HG02571 (cell line): ENCODE data around the gene PCDH1.
"Not testable (repeated sequence)": the region's sequence is repeated elsewhere in the genome, so short reads cannot be mapped to it uniquely, and the experiment has no call there.

Experiments
- ATAC-seq: cut with Tn5 transposase; IDR thresholded peaks from one replicate; pipeline ENCODE4 v1.9.1; 2021; ENCODE audit warnings: mild to moderate bottlenecking, moderate library complexity; ENCODE audit not compliant: unreplicated experiment

Gene PCDH1

DNA sequence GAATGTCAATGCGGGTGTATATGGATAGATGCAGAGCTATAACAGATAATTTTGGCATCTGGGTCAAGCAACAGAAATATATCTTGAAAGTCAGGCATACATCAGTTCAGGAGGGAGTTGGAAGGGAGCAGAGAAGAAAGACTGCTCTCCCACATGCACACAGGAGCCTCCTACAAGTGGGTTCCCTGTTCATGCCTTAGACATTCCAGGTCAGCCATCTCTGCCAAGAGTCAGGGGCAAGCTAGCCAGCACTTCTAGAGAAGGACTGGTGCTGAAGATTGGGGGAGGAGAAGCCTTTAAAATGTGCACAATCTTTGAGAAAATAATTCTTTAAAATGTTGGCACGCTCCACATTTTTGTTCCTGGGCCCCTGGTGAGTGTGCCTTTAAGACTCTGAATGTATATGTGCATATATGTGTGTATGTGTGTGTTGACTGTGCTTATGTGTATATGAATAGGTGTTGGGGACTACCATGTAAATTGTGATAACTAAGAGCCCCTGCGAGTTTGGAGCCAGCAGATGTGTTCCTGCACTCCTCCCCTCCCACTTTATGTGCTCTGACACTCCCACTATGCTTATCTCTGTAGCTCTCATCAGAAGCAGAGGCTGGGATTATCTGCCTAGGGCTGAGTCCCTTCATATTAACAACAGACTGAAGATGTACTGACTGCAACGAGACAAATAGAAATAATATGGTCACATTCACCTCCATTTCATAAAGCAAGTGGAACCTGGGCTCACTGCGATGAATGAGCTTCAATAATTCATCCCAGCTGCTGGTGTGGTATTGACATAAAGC is 24.0 kb upstream of the PCDH1 start:
- ATAC-seq: no peak

DNA sequence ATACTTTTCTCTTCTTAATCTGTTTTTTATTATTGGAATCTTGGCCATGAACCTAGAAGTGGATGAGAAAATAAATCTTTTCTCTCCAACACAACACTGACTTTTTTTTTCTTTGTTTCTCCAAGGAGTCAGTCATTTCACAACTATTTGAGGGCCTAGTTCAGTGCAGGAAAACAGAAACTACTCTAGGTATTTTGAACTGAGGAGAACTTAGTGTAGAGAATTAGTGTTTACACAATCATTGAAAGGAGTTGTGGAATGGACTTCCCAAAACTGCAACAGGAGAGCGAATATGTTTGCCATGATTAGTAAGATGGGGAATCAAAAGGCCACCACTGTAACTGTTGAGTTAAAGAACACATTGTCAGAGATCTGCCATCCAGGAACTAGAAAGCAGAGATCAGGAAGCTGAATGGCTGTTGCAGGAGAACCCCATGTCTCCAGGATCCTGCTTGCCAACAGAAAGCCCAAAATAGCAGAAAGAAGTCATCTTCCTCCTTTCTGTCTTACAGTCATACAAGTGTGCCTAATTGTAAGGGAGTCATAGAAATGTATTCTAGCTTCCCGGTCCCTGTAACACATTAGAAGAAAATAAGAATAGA is 20.3 kb upstream of the PCDH1 start:
- ATAC-seq: no peak

DNA sequence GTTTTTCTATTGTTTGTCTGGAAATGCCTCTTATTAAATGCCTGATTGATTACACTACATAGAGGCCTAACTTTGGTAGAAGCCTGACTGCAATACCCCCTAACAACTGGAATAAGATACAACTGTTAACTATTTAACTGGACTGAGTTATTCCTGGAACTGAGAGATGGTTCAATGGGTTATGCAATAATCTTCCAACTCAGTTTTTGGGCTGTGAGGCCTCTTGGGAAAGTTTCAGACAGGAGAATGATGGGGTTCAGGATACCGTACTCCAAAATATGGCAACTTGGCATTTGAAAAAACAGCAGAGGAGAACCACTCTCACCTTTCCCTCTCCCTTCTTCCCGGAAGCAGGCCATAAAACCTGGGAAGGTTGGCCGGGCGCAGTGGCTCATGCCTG is 19.2 kb upstream of the PCDH1 start:
- ATAC-seq: no peak

DNA sequence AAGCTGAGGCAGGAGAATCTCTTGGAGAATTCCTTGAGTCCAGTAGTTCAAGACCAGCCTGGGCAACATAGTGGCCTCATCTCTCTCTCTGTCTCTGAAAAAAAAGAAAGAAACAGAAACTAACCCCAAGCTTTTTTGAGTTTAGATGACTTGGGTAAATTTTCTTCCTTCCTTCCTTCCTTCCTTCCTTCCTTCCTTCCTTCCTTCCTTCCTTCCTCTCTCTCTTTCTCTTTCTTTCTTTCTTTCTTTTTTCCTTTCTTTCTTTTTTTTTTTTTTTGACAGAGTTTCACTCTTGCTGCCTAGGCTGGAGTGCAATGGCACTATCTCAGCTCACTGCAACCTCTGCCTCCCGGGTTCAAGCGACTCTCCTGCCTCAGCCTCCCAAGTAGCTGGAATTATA is 12.2 kb upstream of the PCDH1 start:
- ATAC-seq: not testable (repeated sequence)

DNA sequence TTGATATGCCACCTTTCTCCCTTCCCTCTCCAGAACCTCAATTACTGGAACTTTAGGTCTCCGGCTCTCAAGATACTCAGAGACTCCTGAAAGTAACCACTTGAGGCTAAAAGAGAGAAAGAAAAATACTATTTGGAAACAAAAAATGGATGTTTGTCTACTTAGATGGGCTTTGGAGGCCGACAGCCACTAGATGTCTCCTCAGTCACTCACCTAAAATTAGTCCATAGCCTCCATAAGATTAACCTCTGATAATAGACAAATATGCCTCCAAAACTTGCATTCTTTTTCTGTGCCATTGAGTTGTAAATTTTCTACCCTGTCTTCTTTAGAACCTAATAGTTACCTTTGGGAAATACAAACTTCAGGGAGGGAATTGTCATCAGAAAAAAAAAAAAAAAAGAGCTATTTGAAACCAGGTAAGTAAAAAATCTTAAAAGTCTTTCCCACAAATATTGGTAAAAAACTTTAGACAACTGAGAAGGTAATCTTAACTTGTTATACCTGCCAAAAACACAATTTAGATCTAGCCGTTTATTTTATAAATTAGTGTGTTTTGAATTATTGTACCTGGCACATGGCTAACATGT is 11.2 kb upstream of the PCDH1 start:
- ATAC-seq: no peak

DNA sequence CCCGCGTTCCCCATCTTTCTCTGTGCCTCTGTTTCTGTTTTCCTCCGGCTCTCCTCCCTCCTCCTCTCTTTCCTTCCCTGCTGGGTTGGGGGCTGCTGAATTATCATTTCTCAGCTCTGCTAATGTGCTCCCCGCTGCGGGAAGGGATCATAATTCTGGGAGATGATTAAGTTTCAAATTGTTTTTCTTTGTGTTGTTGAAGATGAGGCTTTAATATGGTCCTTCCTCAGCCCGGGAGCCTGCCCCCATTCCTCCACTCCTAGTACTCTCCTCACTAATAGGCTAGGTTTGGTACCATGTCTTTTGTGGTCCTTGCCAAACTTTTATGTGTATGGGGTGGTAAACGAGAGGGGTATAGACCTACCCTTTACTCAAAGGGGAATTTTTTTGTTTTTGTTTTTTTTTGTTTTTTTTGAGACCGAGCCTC is 5.7 kb upstream of the PCDH1 start:
- ATAC-seq: no peak

DNA sequence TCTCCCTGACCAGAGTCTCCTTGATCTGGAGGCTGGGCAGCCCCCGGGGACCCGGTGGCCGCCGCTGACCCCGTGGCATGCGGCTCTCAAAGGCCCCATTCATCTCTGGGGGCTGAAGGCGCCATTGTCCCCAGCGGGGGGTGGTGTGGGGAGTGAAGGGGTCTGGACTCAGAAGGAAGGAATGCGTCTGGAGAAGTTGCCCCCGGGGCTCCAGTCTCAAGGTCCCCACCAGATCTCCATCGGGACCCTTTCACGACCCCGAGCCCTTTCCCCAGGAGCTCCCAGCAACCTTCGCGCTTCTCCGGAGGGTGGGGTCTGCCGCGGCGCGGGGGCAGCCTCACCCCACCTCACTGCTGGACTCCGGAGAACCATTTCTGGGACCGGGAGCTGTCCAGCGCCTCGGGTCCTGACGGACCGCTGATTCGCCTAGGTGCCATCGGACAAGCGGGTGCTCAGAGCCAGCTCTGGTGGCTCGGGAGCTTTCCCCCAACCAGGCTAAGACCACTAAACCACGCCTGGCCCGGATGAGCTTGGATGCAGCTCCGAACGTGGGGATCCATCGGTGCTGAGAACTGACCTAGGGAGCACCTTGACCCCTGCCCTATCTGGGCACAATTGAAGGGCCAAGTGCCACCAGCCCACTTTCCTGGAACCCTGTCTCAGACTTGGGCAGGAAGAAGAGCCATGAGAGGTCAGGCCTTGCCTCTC is 5.1 kb upstream of the PCDH1 start:
- no peak for ATAC-seq

DNA sequence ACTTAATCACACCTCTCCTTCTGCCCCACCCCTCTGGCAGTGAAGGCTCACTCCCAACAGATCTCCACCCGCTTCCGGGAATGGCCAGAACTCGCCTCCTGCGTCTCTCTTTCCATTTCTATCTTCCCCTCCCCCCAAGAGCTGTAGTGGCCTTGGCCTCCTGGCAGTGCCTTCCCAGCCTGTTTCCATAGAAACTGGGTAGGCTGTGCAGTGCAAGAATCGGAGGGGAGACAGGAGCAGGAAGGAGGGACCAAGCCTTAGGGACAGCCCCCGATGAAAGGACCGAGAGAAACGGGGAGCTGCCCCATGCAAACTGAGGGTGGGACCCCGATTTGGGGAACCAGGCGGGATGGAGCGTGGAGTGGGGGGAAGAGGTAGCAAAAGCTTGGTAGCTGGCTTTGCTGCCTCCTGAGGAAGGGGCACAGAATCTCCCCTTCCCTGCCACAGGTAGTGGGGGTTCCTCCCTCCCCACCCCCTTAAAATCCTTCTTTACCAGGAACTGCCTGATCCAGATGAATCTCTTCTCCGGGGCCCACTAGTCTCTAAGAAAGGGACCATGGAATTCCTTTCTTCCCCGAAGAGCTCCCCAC is 4.5 kb upstream of the PCDH1 start:
- no peak for ATAC-seq

DNA sequence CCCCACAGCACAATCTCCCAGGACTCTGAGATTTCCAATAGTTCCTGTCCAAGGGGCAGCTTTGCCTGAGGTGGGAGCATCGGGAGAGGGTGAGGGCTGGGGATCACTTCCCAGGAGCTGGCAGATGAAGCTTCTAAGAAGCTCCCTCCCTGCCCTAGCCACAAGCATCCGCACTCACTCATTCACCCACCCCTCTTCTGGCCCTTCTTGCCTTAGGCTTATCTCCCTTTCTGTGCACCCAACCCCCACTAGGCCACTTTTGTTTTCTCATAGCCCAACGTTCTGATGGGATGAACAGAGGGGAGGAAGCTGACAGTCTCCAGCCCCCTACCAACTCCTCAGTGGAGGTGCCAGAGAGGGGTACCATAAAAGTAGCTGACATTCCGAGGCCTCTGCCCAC is 3.7 kb upstream of the PCDH1 start:
- ATAC-seq: no peak

DNA sequence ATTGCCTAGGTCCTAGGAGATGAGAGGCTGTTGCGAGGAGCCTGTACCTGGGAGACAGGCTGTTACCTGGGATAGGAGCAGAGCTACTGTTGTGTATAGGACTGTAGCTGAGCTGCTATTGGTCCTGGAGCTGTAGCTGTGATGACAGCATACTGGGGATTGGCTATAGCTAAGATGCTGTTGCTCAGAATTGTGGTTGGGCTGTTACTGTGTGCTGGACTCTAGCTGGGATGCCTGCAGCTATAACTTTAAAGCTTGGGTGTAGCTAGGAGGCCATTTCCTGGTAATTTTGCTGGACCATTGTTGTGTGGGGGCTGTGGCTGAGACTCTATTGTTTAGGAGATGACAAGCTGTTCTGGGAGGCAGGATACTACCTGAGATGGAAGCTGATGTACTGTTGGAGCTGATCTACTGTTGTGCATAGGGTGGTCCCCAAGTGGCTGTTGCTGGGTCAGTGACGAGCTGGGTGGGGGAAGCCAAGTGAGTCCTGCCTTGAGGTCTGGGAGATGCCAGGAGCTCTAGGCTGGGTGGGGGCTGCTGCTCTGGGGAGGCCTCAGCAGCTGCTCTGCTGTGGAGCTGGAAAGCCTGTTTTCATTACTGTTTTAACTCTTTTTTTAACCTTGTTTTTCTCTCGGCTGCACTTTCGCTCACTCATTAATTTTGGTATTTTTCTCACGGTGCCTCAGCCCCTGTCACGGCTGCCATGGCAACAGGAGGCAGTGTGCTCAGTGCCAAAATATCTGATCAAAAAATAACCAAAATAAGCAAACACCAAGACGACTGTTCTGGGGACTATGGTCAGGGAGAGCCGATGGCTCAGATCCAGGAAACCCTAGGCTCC is 3.0 kb upstream of the PCDH1 start:
- ATAC-seq: no peak

DNA sequence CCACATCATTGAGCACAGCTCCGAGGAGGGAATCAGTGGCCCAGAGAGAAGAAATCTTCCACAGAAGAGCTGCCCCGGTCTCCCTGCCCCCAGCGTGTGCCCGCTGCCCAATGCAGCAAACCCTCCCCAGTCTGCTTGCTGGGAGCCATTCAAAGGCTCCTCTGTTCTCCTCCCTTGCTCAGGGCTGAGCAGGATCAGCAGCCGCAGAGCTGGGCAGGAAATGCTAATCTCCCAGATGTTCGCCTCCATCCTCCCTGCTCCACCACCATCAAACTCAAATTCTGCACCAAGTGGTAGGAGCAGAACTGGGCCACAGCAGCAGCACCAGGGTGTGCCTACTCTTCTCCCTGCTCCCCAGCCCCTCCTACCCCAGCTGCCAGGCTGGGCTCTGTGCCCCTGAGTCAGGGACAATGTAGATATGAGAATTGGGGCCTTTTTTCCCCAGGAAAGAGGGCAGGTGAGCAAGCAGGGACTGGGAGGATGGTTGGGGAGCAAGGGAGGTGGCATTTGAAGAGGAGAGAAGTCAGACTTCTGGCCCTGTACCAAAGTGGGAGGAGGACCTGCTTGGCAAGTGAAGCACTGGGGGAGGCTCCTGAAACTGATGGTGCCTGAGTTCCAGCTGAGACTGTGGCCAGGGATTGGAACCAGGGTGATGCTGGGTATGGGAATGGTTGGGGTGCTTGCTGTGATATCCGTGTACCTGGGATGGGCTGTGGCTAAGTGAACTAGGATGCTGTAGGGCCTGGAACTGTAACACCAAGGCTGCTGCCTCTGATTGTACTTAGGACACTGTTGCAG is 1.9 kb upstream of the PCDH1 start:
- ATAC-seq: no peak

DNA sequence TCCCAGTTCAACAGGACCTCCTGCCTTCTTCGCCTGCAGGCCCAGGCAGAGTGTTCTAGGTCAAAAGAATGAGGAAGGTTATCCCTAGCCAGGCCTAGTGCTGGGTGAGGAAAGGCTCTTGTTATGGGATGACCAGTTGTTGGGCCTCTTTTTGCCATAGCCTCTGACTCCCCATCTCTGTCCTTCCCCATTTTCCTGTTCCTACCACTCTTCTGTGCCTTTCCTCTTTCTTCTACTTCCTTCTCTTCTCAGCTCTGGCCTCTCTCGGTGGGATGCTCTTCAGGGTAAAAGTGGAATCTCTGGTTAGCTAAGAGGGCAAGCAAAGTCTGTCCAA is 1.2 kb upstream of the PCDH1 start:
- no peak for ATAC-seq

DNA sequence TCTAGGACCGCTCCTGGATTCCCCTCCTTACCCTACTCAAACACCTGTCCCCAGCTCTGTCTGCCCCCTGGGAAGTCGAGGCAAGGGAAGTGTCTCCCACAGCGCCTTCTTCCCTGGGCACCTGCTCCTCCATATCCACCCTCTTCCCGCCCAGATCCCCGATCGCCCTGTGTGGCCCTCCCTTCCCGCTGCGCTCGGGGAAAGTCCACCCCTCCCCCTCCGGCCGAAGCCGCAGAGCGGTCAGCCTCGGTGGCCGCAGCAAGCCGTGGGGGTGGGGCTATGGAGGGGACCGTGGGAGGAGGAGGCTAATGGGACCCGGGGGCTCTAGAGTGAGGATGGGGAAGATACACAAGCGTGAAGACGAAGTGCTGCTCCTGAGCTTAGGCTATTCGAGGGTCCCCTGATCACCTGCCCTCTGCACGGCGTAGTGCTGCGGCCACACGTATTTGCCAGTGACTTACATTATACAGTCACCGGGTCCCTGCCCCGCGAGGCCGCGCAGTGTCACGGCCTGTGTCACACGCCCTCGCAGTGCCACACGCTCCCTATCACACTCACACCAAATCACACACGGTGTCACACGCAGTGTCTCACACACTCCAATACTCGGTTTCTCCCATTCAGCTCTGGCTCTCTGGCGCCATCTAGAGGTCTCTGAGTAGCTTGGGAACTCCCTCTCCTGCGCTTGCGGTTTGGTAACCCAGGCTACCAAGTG is 658 bp upstream of the PCDH1 start:
- ATAC-seq: peak; percentile 89

DNA sequence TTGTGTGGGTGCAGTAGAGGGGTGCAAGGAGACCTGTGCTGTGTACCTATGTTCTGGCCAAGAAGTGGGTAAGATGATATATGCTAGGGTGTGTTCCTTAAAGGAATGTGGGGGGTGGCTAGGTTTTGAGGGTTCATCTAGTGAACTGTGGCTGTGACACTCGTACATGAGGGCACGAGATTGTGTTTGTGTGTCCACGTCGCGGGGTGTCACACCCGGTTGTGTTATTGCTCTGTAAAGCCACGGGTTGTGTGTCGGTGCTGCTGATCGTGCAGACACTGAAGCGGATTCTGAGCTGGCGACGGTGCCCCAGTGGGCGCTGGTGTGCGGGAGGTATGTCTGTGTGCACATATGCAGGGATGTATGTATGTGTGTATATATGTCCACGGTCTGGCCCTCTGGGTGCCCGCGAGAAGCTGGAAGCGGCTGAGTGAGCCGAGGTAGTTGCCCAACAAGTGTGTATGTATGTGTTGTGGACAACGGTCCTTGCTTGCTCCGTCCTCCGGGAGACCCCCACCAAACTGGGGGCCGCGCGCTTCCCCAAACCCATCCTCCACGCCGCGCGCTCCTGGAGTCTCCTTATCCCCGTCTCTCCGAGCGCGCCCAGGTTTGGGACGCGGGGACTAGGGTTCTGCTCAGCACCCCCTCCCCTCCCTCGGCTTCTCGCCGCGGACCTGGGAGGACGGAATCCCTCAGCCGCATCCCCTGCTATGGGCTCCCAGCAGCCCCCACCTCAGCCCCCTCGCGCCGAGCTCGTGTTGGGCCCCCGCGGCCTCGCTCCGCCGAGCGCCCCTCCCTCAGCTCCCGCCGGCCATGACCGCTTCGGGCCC is 639 bp downstream of the PCDH1 start:
- ATAC-seq: no peak

DNA sequence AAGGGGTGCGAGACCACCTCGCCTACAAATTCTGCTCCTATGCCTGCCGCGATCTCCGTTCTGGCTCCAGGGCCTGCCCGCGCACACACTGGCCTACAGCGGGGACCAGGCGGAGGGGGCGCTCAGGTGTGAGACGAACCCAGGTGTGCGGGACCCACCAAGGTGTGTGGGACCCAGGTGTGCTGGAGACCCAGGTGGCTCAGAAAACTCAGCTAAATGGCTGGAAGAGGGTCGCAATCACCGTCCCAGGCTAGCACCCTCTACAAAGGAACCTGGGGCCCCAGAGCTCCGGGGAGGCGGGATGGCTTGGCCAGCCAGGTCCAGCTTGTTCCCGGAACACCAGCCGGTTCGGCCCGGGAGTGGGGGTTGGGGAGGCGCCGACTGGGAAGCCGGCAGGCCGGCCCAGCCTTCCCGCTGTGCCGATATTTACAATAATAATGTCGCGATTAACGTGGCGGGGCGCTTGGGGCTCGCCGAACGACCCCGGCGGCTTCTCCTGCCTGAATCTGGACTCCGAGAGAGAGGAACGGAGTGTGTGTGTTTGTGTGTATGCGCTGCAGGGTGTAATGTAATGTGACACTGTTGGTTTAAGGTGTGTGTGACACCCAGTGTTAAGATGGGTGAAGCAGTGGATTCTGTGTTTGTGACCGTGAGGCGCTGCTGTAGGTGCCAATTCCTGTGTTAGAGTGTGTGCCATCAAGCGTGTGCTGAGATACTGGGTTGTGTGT is 1.4 kb downstream of the PCDH1 start:
- ATAC-seq: no peak

DNA sequence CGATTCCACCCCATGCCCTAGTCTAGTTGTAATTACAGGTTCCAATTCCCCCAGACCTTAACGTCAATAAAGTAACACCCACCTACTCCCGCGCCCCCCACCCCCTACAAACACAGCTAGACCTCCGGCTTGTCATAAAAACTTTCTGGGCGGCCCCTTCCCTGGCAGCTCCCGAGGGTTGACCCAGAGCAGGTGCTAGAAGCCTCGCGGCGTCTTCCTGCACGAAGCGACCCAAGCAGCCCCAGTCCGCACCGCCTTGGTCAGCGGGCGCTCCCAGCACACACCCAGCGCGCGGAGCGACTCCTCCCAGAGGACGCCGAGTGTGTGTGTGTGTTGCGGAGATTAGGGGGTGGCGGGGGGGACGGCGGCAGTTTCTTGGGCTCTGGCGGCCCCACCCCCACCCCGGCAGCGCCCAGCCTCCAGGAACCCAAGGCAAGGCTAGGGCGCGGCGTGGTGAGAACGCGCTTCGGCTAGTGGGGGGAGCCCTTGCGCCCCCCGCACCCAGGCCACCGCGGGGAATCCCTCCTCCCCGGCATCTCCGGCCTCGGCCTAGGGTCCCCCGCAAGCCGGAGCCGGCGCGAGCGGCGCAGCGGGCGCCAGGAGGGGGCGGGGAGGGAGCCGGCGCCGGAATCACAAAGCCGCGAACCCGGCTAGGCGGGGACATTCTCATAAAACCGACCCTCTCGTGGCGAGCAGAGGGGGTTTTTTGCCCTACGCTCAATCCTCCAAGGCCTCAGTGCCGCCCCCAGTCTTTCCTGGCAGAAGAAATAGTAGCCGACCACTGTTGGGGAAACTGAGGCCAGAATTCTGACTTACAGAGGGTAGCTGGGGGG is 2.2 kb downstream of the PCDH1 start:
- ATAC-seq: no peak
